VCaP (cell line): ENCODE data around the gene NEGR1.

ENCODE experiments used
- H3K27ac ChIP-seq: fragments of 450-650 bp; 2 replicates; pipeline ENCODE4 v1.5.1; 2017
- CTCF ChIP-seq: fragments of 450-650 bp; conservative IDR thresholded peaks from 2 replicates; pipeline ENCODE4 v1.5.1; 2017; ENCODE audit warnings: mild to moderate bottlenecking, moderate library complexity

Gene NEGR1

DNA sequence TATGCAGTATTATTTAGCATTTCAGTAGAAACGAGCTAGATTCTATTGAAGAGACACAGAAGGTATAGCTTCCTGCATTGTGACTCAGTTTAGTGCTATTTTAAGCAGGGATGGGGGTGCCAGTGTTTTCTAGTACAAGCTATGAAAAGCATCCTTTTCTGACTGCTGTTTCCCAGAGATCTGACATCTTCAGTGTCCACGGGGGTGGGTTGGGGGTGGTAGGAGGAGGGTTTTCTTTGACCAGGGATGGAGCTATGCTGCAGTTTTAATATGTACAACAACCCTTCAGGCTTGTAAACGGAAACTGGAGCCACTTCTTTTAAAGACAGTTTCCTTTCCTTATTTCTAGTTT lies 2.7 kb upstream of the NEGR1 start:
- TF ChIP-seq CTCF = no peak
- no peak overlapping the region for H3K27ac ChIP-seq

DNA sequence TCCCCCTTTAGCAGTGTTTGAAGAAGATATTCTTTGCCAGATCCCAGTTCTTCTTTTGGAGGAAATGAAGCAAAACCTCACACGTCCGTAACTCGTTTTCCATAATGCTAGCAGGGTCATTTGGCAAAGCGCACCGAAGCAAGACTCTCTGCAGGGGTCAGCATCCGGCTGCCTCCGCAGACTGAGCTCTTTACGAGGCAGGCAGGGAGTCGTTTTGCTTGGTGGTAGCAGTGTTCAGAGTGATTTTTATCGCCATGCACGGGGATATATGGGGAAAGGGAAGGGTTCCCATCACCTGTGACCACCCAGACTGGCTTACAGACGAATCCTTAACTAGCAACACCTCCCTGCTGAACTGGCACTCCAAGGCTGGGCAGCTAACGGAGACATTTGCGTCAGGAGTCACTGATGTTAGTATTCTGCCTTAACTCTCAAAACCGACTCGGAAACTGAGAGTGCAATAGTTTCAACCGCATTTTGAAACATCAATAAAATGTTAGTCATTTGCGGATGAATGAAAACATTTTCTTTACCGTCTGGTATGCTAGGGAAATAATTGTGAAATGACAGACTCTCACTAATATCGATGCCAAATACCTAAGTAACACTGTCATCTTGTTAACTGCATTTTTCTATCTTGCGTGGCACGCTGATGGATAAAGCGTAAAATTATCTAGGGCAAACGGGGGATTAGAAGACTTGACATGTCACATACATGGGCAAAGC lies 2.2 kb upstream of the NEGR1 start:
- TF ChIP-seq CTCF = no peak
- no peak overlapping the region for H3K27ac ChIP-seq

DNA sequence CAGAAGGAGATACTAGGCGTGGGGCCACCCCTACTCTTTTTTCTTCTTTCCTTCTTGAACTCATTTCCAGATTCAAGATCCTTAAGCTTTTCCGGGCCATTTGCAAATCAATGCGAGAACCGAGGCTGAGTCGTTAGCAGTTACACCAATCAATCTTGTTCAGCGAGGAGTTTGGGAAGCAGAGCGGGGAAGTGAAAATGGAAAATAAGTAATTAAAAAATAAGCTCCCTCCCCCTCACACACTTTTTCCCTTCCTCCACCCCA lies 1.7 kb upstream of the NEGR1 start:
- TF ChIP-seq CTCF = no peak
- no peak overlapping the region for H3K27ac ChIP-seq

DNA sequence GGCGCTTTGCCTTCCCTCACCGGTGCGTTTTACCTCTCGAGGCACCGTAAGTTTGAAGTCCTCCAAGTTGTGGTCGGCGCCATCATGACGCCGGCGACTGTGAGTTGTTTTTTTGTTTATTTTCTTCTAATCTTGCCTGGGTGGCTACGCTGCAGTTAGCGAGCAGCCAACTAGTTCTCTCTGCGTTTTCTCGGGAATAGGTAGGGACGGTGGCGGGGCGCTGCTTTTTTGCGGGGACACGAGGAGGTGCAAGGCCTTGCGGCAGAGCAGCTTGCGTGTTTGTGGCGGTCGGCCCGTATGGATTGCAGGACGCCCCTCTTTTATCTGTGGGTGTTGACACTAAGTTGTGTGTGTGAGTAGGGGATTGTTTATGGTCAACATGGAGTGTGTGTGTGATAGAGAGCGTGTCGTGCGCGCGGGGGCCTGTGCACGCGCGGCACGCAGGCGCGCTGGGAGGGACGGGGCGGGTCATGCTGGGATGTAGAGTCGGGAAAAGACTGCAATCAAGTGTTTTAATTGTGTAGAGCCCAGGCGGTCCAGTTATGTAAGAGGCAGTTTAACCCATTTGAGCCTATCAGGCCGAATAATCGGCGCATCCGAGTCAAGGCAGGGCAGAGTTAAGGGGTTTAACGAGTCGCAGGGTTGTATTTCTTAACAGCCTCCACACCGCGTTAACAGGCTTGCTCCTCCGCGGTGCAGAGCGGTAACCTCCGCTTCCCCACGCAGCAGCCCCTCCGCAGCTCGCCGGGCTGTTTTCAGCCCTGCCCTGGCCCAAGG lies 1.2 kb upstream of the NEGR1 start:
- no peak for TF ChIP-seq CTCF

GRCh38 chr1:72283022-72283306 lies 625 bp upstream of the NEGR1 start:
- H3K27ac ChIP-seq = peak overlapping the region; percentile 38
- 0 out of 2 replicates have a peak, but pooled peaks have one; percentile 14 for TF ChIP-seq CTCF

More for the DNA sequence above, 1.2 kb upstream of the NEGR1 start:
- H3K27ac ChIP-seq = peak overlapping the region; percentile 38

GRCh38 chr1:72281637-72282270 lies 585 bp downstream of the NEGR1 start:
- no peak for TF ChIP-seq CTCF
- H3K27ac ChIP-seq = no peak overlapping the region

- no peak for TF ChIP-seq CTCF
- no peak overlapping the region for H3K27ac ChIP-seq
Measured at GRCh38 chr1:72281144-72281543, 1.2 kb downstream of the NEGR1 start.
